Neural cell (in vitro differentiated cells): ENCODE measurements around the gene CNIH3. TPM values are rescaled to one million over a fixed set of nuclear protein-coding genes. Genes with fewer than 3 reads are reported as not detected.

Experiments used
- H2AFZ ChIP-seq: fragments of 200-600, 300-800 bp; sonication (generic), shearing (Covaris generic); 2 replicates; pipeline ENCODE4 v1.6.0; 2014; ENCODE audit warnings: low read depth, mild to moderate bottlenecking, antibody characterized with exemption, low read length, moderate library complexity
- H3F3A ChIP-seq: fragments of 200-600 bp; shearing (Covaris generic); 2 replicates; pipeline ENCODE4 v1.6.1; 2016; ENCODE audit warnings: mild to moderate bottlenecking, moderate library complexity, mixed read lengths, antibody characterized with exemption, low read length; ENCODE audit not compliant: insufficient read depth, poor library complexity, severe bottlenecking
- H3K27ac ChIP-seq: fragments of 200-600, 300-800 bp; sonication (generic), shearing (Covaris generic); 2 replicates; pipeline ENCODE4 v1.5.1; 2014; ENCODE audit warnings: mild to moderate bottlenecking, low read length, moderate library complexity
- H3K27me3 ChIP-seq: fragments of 300-800, 200-600 bp; sonication (generic), shearing (Covaris generic); 2 replicates; pipeline ENCODE4 v1.6.0; 2014; ENCODE audit warnings: mild to moderate bottlenecking, low read depth, low read length, moderate library complexity; ENCODE audit not compliant: insufficient read depth
- H3K36me3 ChIP-seq: fragments of 300-800, 200-600 bp; sonication (generic), shearing (Covaris generic); 2 replicates; pipeline ENCODE4 v1.5.1; 2014; ENCODE audit warnings: mild to moderate bottlenecking, antibody characterized with exemption, low read length, moderate library complexity; ENCODE audit not compliant: insufficient read depth
- H3K4me2 ChIP-seq: fragments of 300-800, 200-600 bp; sonication (generic), shearing (Covaris generic); 2 replicates; pipeline ENCODE4 v1.6.0; 2014; ENCODE audit warnings: mild to moderate bottlenecking, low read length
- H3K4me3 ChIP-seq: fragments of 300-800, 200-600 bp; sonication (generic), shearing (Covaris generic); 2 replicates; pipeline ENCODE4 v1.5.1; 2014; ENCODE audit warnings: mild to moderate bottlenecking, low read length, moderate library complexity
- H3K79me2 ChIP-seq: fragments of 200-600 bp; shearing (Covaris generic); replicated peaks from 2 replicates; pipeline ENCODE4 v1.6.0; 2014; ENCODE audit warnings: mild to moderate bottlenecking, low read length, moderate library complexity; ENCODE audit not compliant: insufficient read depth
- H3K9ac ChIP-seq: fragments of 300-800, 200-600 bp; sonication (generic), shearing (Covaris generic); 2 replicates; pipeline ENCODE4 v1.6.1; 2016; ENCODE audit warnings: mild to moderate bottlenecking, low read length, mixed read lengths
- H3K9me2 ChIP-seq: fragments of 200-600 bp; shearing (Covaris generic); 2 replicates; pipeline ENCODE4 v1.6.1; 2016; ENCODE audit warnings: mild to moderate bottlenecking, low read length, mixed read lengths; ENCODE audit not compliant: insufficient read depth
- H3K9me3 ChIP-seq: fragments of 200-600, 300-800 bp; sonication (generic), shearing (Covaris generic); 2 replicates; pipeline ENCODE4 v1.6.1; 2016; ENCODE audit warnings: mild to moderate bottlenecking, mixed run types, low read length, moderate library complexity, mixed read lengths
- H4K20me1 ChIP-seq: fragments of 200-600 bp; shearing (Covaris generic); 2 replicates; pipeline ENCODE4 v1.6.1; 2016; ENCODE audit warnings: mild to moderate bottlenecking, mixed run types; ENCODE audit not compliant: insufficient read depth
- EP300 ChIP-seq: fragments of 450-650 bp; conservative IDR thresholded peaks from 2 replicates; pipeline ENCODE4 v1.6.1; 2014; ENCODE audit warnings: antibody characterized with exemption, mild to moderate bottlenecking, moderate library complexity; ENCODE audit not compliant: poor library complexity, severe bottlenecking
- EZH2 ChIP-seq: fragments of 200-600, 300-800 bp; shearing (Covaris generic), sonication (generic); IDR thresholded peaks from 2 replicates; pipeline ENCODE4 v1.6.1; 2014; ENCODE audit warnings: antibody characterized with exemption, low read length, borderline replicate concordance, mild to moderate bottlenecking; ENCODE audit not compliant: insufficient read depth, poor library complexity, severe bottlenecking
- MXI1 ChIP-seq: fragments of 450-650 bp; conservative IDR thresholded peaks from 2 replicates; pipeline ENCODE4 v1.6.1; 2014; ENCODE audit warnings: antibody characterized with exemption, mild to moderate bottlenecking; ENCODE audit not compliant: poor library complexity, severe bottlenecking
- POLR2AphosphoS5 ChIP-seq: IDR thresholded peaks from 2 replicates; pipeline ENCODE4 v1.6.1; 2012
- RAD21 ChIP-seq: fragments of 450-650 bp; conservative IDR thresholded peaks from 2 replicates; pipeline ENCODE4 v1.6.1; 2014; ENCODE audit warnings: antibody characterized with exemption, mild to moderate bottlenecking, moderate library complexity
- SMC3 ChIP-seq: fragments of 450-650 bp; conservative IDR thresholded peaks from 2 replicates; pipeline ENCODE4 v1.6.1; 2014; ENCODE audit warnings: antibody characterized with exemption, mild to moderate bottlenecking, moderate library complexity; ENCODE audit not compliant: poor library complexity
- TAF1 ChIP-seq: IDR thresholded peaks from 2 replicates; pipeline ENCODE4 v1.6.1; 2012; ENCODE audit warnings: low read depth
- polyA plus RNA-seq: library from polyadenylated mRNA; depleted of rRNA; stranded (reverse); fragments of >200 nt; gene quantifications from 2 replicates; pipeline ENCODE4 v1.2.3, GENCODE V29; 2014
- TF ChIP-seq, protein P1 (sequence below): IDR thresholded peaks from 2 replicates; pipeline ENCODE4 v1.6.1; 2012; ENCODE audit warnings: borderline replicate concordance
- TF ChIP-seq, protein P2 (sequence below): fragments of 450-650 bp; IDR thresholded peaks from 2 replicates; pipeline ENCODE4 v1.5.1; 2014; ENCODE audit warnings: antibody characterized with exemption, mild to moderate bottlenecking, moderate library complexity; ENCODE audit not compliant: poor library complexity, severe bottlenecking

Gene CNIH3
- polyA plus RNA-seq, 1 donor from 2014 or later = 9.3 TPM

DNA sequence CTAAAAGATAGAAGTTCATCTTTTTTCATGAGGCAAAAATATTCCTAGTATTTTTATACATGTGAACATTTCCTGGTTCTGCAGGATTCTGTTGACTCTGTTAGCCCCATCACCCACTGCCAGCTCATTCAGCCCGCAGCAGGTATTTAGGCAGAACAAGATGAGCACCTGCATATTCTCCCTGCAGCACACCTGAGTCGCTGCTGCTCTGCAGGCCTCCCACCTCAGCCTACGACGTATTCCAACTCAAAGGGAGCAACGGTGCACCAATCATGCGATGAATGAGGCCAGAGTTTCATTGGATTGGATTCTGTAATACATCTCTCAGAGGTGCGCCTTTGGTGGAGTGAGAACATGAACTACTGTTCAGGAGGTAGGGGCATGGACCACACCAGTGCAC, 87.6 kb downstream of the CNIH3 start:
- no peak overlapping the region for H3K4me2 ChIP-seq
- H3K9me2 ChIP-seq = no peaks in the 10 kb centered on the region
- H2AFZ ChIP-seq = no peak overlapping the region
- no peaks in the 10 kb centered on the region for H3K36me3 ChIP-seq
- no peaks in the 10 kb centered on the region for H3K9me3 ChIP-seq
- no peak overlapping the region for H3K4me3 ChIP-seq
- H3K27me3 ChIP-seq = no peaks in the 10 kb centered on the region
- no peaks in the 10 kb centered on the region for H3K79me2 ChIP-seq
- no peaks in the 10 kb centered on the region for H3F3A ChIP-seq
- no peak overlapping the region for H3K9ac ChIP-seq
- no peak overlapping the region for H3K27ac ChIP-seq
- TF ChIP-seq, protein P1, sequence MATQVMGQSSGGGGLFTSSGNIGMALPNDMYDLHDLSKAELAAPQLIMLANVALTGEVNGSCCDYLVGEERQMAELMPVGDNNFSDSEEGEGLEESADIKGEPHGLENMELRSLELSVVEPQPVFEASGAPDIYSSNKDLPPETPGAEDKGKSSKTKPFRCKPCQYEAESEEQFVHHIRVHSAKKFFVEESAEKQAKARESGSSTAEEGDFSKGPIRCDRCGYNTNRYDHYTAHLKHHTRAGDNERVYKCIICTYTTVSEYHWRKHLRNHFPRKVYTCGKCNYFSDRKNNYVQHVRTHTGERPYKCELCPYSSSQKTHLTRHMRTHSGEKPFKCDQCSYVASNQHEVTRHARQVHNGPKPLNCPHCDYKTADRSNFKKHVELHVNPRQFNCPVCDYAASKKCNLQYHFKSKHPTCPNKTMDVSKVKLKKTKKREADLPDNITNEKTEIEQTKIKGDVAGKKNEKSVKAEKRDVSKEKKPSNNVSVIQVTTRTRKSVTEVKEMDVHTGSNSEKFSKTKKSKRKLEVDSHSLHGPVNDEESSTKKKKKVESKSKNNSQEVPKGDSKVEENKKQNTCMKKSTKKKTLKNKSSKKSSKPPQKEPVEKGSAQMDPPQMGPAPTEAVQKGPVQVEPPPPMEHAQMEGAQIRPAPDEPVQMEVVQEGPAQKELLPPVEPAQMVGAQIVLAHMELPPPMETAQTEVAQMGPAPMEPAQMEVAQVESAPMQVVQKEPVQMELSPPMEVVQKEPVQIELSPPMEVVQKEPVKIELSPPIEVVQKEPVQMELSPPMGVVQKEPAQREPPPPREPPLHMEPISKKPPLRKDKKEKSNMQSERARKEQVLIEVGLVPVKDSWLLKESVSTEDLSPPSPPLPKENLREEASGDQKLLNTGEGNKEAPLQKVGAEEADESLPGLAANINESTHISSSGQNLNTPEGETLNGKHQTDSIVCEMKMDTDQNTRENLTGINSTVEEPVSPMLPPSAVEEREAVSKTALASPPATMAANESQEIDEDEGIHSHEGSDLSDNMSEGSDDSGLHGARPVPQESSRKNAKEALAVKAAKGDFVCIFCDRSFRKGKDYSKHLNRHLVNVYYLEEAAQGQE = no peak
- TF ChIP-seq POLR2AphosphoS5 = no peak
- TF ChIP-seq MXI1 = no peak
- no peak for TF ChIP-seq RAD21
- TF ChIP-seq EP300 = no peak
- TF ChIP-seq, protein P2, sequence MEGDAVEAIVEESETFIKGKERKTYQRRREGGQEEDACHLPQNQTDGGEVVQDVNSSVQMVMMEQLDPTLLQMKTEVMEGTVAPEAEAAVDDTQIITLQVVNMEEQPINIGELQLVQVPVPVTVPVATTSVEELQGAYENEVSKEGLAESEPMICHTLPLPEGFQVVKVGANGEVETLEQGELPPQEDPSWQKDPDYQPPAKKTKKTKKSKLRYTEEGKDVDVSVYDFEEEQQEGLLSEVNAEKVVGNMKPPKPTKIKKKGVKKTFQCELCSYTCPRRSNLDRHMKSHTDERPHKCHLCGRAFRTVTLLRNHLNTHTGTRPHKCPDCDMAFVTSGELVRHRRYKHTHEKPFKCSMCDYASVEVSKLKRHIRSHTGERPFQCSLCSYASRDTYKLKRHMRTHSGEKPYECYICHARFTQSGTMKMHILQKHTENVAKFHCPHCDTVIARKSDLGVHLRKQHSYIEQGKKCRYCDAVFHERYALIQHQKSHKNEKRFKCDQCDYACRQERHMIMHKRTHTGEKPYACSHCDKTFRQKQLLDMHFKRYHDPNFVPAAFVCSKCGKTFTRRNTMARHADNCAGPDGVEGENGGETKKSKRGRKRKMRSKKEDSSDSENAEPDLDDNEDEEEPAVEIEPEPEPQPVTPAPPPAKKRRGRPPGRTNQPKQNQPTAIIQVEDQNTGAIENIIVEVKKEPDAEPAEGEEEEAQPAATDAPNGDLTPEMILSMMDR = no peak
- TF ChIP-seq EZH2 = no peak
- no peak for TF ChIP-seq TAF1
- TF ChIP-seq SMC3 = no peak
- H4K20me1 ChIP-seq = no peaks in the 10 kb centered on the region

DNA sequence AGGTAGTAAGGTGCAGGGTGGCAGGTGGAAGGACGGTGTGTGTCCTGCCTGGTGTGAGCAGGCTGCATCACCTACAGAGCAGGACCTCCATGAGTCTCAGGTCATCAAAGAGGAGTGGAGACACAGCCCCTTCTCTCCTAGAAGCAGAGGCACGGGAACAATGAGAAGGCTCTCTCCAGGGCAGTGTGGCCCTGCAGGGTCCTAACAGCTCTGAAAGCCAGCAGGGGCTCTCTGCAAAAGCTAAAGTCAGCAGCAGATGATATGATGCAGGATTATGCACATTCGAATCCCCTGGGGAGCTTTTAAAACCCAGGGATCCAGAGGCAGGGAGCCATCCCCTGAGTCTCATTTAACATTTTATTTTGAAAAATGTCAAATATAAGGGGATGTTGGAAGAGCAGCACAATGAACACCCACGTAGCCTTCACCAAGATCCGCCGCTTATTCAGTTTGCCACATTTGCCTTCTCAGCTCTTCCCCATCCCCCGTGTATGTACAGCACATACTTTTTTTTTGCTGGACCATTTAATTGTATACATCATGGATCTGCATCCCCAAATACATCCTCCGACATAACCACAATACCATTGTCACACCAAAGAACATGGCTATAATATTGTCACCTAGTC, 88.1 kb downstream of the CNIH3 start:
- no peaks in the 10 kb centered on the region for H4K20me1 ChIP-seq
- H3K27me3 ChIP-seq = no peaks in the 10 kb centered on the region
- no peak overlapping the region for H3K4me2 ChIP-seq
- no peak overlapping the region for H3K27ac ChIP-seq
- no peak overlapping the region for H2AFZ ChIP-seq
- H3K79me2 ChIP-seq = no peaks in the 10 kb centered on the region
- H3K9me2 ChIP-seq = no peaks in the 10 kb centered on the region
- no peak overlapping the region for H3K9ac ChIP-seq
- H3K4me3 ChIP-seq = no peak overlapping the region
- TF ChIP-seq TAF1 (no peak), EP300 (no peak), POLR2AphosphoS5 (no peak), EZH2 (no peak), SMC3 (no peak), RAD21 (no peak), MXI1 (no peak)
- TF ChIP-seq, protein P2 = no peak
- TF ChIP-seq, protein P1 = no peak
- no peaks in the 10 kb centered on the region for H3K36me3 ChIP-seq
- H3F3A ChIP-seq = no peaks in the 10 kb centered on the region
- H3K9me3 ChIP-seq = no peaks in the 10 kb centered on the region
